Measurements from ENCODE around the gene CKMT1B.
"Not testable (repeated sequence)": the region's sequence is repeated elsewhere in the genome, so short reads cannot be mapped to it uniquely, and the experiment has no call there.

CKMT1B gene

GRCh38 chr15:43593328-43594190 is at the start of gene CKMT1B:
Gene CKMT1B, plus strand, starts transcription at chr15:43594027. Its CDS starts 192 bp downstream, at chr15:43594219.
- not testable (repeated sequence) for DNase-seq

DNA sequence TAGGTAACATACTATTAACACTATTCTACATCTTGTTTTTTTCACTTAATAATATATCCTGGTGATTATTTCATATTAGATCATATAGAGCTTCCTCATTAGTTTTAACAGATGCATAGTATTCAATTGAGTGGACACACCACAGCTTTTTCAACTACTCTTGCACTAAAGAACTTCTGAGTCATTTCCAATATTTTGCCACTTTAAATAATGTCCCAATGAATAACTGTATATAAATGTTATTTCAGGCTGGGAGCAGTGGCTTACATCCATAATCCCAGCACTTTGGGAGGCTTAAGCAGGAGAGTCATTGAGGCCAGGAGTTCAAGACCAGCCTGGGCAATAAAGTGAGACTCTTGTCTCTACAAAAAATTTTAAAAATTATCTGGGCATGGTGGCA is 49.6 kb upstream of the CKMT1B start:
- no peak for DNase-seq

- DNase-seq: no peak
Measured at GRCh38 chr15:43545426-43545825, 48.4 kb upstream of the CKMT1B start.

DNA sequence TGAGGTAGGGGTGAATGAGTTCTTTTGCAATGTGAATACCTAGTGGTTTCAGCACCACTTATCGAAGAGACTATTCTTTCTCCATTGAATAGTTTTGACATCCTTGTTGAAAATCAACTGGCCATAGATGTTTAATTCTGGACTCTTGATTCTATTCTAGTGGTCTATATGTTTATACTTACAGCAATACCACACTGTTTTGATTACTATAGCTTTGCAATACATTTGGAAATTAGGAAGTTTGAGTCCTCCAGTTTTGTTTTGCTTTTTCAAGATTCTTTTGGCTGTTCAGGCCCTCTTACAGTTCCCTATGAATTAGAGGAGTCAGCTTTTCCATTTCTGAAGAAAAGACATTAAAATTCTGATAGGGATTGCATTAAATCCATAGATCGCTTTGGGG is 46.3 kb upstream of the CKMT1B start:
- DNase-seq: no peak

- DNase-seq: no peak
Measured at GRCh38 chr15:43550527-43551363, 43.1 kb upstream of the CKMT1B start.

DNA sequence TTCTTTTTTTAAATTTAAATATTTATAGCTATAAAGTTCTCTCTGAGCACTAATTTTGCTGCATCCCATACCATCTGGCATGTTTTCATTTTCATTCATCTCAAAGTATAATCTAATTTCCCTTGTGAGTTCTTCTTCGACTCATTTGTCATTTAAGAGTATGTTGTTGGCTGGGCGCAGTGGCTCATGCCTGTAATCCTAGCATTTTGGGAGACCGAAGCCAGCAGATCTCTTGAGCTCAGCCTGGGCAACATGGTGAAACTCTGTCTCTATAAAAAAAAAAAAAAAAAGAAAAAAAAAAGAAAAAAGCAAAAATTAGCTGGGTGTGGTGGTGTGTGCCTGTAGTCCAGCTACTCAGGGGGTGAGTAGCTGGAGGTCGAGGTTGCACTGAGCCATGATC is 41.6 kb upstream of the CKMT1B start:
- DNase-seq: no peak

GRCh38 chr15:43552986-43553385 is 40.8 kb upstream of the CKMT1B start:
- no peak for DNase-seq

- not testable (repeated sequence) for DNase-seq
Measured at GRCh38 chr15:43562753-43563152, 31.1 kb upstream of the CKMT1B start.

DNA sequence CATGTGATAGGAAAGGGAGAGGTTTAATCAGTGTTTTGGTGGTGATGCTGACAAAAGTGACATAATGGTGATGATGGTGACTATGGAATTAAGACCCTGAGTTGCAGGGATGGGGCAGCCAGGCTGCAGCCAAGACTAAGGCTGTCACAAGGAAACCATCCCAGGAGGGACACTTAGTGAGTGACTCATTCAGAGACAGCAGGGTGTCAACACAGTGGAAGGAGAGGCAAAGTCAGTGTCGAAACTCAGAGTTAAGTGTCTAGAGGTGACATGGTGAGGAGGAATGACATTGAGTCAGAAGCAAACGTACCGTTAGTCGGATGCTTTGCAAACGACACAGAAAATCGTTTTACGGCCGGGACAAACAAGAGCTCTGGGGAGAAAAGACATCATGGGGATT is 30.0 kb upstream of the CKMT1B start:
- not testable (repeated sequence) for DNase-seq

DNA sequence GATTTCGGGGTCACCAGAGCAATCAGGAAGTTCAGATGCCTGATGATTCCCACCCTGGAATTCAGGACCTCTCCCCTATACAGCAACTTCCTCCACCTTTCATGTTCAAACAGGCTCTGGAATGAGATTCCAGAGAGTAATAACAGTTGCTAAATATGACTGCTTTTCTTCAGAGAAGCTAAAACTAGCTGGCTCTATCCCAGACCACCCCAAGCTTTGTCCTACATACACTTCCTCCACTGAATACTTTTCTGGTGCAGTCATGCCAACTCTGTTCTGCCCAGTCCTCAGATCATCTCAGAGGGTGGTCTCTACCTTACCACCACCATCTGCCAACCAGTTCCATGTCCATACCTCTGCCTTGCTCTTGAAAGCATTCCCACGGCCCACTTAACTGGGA is 27.2 kb upstream of the CKMT1B start:
- not testable (repeated sequence) for DNase-seq

DNA sequence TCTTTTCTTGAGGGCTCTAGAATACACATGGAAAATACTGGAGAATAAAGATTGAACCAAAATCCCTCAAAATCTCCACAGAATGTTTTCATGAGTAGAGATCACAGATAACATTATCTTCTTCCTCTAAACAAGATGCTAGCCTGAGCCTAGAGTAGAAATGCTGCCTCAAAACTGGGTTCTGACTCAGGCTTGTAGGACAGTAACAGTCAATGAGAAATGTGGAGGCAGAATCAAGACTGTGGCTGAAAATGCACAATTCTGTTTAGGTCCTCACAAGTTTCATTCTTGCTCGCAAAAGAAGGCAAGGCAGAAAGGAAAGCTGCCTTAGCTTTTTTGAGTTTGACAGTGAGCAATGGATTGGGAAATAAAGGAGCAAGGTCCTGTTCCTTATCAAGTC is 19.2 kb upstream of the CKMT1B start:
- DNase-seq: not testable (repeated sequence)

DNA sequence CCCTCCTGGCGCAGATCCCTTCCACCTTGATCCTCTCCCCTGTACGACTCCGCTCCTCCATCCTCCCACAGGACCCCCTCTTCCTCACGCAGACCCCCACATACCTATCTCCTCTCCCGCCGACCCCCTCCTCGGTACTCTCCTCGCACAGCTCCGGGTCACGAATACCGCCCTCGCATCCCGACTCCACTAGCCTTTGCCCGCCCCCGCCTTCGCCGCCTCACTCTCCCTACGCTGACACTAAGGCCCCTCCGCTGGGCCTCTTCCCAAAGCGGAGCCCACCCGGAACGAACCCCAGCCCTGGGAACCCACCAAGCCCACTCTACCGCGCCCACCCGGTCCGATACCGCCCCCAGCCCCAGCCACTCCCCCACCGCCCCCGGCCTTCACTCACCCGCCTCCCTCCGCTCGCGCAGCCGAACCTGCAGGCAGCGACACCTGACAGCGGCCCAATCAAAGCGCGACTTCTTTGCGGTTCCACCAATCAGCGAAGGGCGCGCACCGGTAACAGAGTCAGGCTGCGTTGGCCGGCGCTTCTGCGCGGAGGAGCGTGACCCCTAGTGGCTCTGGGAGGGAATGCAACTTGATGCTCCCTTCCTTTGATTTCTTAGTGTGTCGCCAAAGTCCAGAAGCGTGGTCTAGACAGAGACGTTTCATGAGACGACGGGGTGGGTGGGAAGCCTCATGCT is 3.9 kb upstream of the CKMT1B start, which contains the start of gene PPIP5K1:
TSS of gene PPIP5K1 (minus strand) at position 431 of the 689 bp plus-strand sequence. CDS start 5,704 bp downstream, outside the sequence.
- DNase-seq: not testable (repeated sequence)

DNA sequence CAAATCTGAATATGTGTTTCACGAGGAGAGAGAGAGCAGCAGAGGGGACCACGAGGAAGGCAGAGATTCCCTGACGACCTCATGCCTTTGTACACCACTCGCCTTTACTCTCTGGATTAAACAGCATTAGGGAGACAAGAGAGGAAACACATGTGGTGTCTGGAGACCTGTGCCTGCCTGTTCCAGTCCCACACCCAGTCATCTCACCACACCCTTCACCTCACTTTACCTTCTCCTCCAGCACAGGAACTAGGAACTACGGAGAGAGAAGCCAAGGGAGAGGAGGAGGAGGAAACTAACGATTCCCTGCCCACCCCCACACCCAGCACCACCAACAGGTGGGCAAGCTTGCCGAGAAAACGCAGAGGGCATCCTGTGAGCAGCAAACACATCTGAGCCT is 986 bp upstream of the CKMT1B start:
- DNase-seq: not testable (repeated sequence)

GRCh38 chr15:43599131-43599530 is 5.3 kb downstream of the CKMT1B start:
- not testable (repeated sequence) for DNase-seq

DNA sequence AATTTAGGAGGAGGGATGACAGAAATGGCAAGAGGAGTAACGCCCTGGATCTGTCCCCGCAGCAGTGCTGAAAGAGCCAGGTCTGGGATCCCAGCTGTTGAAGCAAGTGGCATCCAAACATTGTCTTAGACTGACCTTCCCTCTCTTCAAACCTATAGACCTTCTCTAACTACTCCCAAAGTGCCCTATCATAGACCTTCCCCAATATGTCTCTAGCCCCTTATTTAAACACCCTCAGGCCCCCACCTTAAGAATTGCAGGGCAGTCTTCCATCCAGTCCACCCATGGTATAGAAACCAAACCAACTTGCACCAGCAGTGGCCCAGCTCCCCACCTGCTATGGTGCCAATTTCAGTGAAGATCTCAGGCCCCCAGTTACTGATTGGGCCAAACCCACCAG is 6.4 kb downstream of the CKMT1B start:
- DNase-seq: not testable (repeated sequence)

DNA sequence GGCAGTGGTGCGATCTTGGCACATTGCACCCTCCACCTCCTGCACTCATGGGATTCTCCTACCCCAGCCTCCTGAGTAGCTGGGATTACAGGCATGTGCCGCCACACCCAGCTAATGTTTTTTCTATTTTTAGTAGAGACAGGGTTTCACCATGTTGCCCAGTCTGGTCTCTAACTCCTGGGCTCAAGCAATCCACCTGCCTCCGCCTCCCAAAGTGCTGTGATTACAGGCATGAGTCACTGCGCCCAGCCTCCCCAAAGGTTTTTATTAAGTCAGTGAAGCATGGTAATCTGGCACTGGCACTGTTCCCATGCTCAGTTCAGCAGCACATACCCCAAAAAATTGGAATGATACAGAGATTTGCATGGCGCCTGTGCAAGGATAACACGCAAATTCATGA is 8.4 kb downstream of the CKMT1B start:
- not testable (repeated sequence) for DNase-seq

- DNase-seq: not testable (repeated sequence)
Measured at GRCh38 chr15:43617750-43618149, 23.9 kb downstream of the CKMT1B start.

DNA sequence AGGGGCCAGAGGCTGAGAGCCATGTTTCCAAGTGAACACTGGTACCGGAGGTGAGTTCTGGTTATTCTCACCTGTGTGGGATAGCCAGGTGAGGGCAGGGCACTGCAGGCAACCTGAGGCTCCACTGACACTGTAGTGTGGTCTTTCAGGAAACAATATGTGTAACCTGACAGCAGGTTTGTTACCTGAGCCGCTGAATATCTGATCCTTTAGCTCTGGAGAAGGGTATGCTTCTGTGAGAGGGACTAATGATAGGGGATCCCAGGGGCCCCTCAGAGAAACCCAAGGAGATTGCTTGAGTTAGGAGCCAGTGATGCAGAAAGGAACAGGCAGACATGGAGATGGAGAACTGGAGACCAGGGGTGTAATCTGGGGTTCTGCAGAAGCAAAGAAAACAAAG is 24.9 kb downstream of the CKMT1B start, which contains the start of gene STRC:
TSS of gene STRC (minus strand) at position 101 of the 400 bp plus-strand sequence. CDS start at position 23, 78 bp downstream.
- DNase-seq: not testable (repeated sequence)

DNA sequence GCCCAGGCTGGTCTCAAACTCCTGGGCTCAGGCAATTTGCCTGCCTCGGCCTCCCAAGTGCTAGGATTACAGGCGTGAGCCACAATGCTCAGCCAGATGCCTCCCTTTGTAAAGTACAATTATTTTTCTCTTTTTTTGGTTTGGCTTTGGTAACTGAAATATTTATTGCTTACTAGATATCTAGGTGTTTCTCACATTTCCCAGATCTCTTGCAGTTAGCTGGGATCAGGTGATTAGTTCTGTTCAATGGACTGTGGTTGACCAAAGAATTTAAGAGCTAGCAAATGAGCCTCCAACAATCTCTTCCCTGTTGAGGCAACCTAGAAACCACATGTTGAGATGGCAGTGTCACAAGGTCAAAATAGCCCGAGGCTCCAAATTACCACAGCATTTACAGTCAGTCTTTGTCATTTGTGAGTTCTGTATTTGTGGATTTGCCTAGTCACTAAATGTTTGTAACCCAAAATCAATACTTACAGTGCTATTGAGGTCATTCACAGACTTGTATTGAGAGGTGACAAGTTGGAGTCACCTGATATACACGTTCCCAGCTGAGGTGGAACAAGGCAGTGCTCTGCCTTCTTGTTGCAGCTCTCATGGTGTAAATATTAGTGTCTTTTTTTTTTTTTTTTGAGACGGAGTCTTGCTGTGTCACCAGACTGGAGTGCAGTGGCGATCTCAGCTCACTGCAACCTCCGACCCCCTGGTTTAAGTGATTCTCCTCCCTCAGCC is 28.4 kb downstream of the CKMT1B start:
- DNase-seq: not testable (repeated sequence)

- no peak for DNase-seq
Measured at GRCh38 chr15:43625106-43625505, 31.3 kb downstream of the CKMT1B start.

GRCh38 chr15:43626937-43627336 is 33.1 kb downstream of the CKMT1B start:
- not testable (repeated sequence) for DNase-seq
